ENCODE results near the gene CLPTM1L. TPM values are rescaled to one million over a fixed set of nuclear protein-coding genes. Genes with fewer than 3 reads are reported as not detected.

Gene CLPTM1L
- total RNA-seq, 4 donors from 2014 or later: 96.9 to 139 (median 126) TPM

DNA sequence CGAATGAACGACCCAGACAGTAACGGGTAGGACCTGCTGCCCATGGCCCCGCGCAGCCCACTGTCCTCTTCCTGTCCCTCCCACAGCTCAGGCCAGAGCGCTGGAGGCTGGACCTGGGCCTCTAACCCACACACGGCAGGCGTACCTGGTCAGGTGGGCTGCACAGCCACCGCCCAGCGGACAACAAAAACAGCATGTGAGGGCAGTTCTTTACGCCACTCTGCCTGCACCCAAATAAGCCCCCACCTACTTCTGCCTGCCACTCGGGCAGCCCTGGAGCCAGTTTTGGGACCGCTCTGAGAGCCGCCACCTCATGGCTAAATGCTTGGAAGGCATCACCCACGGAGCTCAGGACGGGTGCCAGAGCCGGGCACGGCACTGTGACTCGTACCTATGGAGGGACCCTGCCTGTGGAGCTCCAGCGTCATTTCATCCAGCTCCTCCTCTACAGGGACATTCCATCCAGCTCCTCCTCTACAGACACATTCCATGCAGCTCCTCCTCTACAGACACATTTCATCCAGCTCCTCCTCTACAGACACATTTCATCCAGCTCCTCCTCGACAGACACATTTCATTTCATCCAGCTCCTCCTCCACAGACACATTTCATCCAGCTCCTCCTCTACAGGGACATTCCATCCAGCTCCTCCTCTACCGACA is 18.9 kb downstream of the CLPTM1L start:
- no peak overlapping the region for H3K27ac ChIP-seq (replicated peaks in 1 of 4)
- H3K9me3 ChIP-seq: no peaks in the 10 kb centered on the region
- WGBS: 90% methylated on average over 21 of the region's 22 CpGs
- no peaks in the 10 kb centered on the region for H3K27me3 ChIP-seq
- intact Hi-C loops (cut with DNase I): no loop called here
- no peak overlapping the region for H3K4me3 ChIP-seq
- TF ChIP-seq POLR2AphosphoS5 (IDR thresholded peaks at IDR 0.05): no peak
- TF ChIP-seq EP300 (IDR thresholded peaks at IDR 0.05): no peak
- TF ChIP-seq, protein P1, sequence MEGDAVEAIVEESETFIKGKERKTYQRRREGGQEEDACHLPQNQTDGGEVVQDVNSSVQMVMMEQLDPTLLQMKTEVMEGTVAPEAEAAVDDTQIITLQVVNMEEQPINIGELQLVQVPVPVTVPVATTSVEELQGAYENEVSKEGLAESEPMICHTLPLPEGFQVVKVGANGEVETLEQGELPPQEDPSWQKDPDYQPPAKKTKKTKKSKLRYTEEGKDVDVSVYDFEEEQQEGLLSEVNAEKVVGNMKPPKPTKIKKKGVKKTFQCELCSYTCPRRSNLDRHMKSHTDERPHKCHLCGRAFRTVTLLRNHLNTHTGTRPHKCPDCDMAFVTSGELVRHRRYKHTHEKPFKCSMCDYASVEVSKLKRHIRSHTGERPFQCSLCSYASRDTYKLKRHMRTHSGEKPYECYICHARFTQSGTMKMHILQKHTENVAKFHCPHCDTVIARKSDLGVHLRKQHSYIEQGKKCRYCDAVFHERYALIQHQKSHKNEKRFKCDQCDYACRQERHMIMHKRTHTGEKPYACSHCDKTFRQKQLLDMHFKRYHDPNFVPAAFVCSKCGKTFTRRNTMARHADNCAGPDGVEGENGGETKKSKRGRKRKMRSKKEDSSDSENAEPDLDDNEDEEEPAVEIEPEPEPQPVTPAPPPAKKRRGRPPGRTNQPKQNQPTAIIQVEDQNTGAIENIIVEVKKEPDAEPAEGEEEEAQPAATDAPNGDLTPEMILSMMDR (IDR thresholded peaks at IDR 0.05): no peak
- TF ChIP-seq POLR2A (IDR thresholded peaks at IDR 0.05; ENCODE audit: low read depth): no peak
- peaks cover 0 to 23% (median 11%) of the 10 kb centered on the region in 4 donors for H3K4me1 ChIP-seq
- DNase-seq (ENCODE audit: extremely low spot score): no peak
- H3K36me3 ChIP-seq: peaks cover 54 to 73% (median 71%) of the 10 kb centered on the region in 4 donors

DNA sequence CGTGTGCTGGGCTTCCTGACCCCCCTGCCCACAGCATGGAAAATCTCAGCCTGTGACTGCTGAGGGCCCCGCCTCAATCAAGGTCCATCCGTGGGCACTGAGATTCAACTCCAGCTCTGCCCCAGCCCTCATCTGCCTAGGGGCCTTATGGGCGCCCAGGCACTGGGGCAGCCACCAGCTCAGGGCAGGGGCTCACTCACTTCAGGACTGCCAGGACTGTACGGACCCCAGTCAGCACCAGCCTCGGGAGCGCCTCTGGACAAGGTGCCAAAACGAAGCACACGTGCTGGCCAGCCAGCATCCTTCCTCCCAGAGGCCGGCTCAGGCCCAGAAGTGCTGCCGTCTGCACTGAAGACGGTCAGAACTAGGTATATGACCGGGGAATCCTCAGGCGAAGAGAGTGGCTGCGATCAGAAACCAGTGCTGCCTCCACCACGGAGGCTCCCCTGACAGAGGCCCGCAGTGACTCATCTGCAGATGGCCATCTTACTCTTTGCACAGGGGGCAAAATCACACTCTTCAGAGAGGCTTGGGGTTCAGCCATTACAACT is 19.6 kb downstream of the CLPTM1L start:
- Histone ChIP-seq H3K4me3 (no peak overlapping the region), H3K27me3 (no peaks in the 10 kb centered on the region), H3K36me3 (peaks cover 56 to 73% (median 71%) of the 10 kb centered on the region in 4 donors), H3K4me1 (peaks cover 0 to 23% (median 11%) of the 10 kb centered on the region in 4 donors), H3K9me3 (no peaks in the 10 kb centered on the region), H3K27ac (replicated peaks in 1 of 4) (no peak overlapping the region)
- TF ChIP-seq EP300 (IDR thresholded peaks at IDR 0.05): no peak
- no peak for TF ChIP-seq POLR2A (IDR thresholded peaks at IDR 0.05; ENCODE audit: low read depth)
- TF ChIP-seq, protein P1 (IDR thresholded peaks at IDR 0.05): no peak
- TF ChIP-seq POLR2AphosphoS5 (IDR thresholded peaks at IDR 0.05): no peak
- WGBS: 93% methylated on average over 13 of the region's 17 CpGs
- intact Hi-C loops (cut with DNase I): no loop called here
- DNase-seq (ENCODE audit: extremely low spot score): no peak

DNA sequence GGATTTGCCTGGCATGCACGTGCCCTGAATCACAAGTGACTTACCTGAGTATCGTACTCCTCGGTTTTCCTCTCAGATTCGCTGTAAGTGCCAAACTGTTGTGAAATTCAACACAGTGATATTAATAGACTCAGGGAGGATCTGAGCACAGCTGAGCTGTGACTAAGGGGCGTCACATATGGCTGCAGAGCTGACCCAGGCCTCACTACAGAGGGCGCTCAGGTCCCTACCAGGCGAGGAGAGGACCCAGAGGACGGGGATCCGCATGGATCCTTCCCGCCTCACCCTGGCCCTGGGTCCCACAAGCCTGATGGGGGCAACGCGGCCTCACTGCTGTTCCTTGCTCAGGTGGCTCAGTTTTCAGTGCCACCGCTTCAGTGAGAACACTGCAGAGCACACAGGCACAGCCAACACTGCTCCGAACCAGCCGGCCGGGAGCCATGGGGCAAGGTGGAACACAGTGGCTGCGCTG is 20.1 kb downstream of the CLPTM1L start:
- DNase-seq (ENCODE audit: extremely low spot score): no peak
- H3K27ac ChIP-seq (replicated peaks in 1 of 4): no peak overlapping the region
- 95% methylated on average over 4 of the region's 17 CpGs for WGBS
- TF ChIP-seq, protein P1 (IDR thresholded peaks at IDR 0.05): no peak
- TF ChIP-seq POLR2A (IDR thresholded peaks at IDR 0.05; ENCODE audit: low read depth) (no peak), POLR2AphosphoS5 (IDR thresholded peaks at IDR 0.05) (no peak), EP300 (IDR thresholded peaks at IDR 0.05) (no peak)
- H3K36me3 ChIP-seq: peaks cover 56 to 73% (median 71%) of the 10 kb centered on the region in 4 donors
- intact Hi-C loops (cut with DNase I): no loop called here
- H3K27me3 ChIP-seq: no peaks in the 10 kb centered on the region
- H3K9me3 ChIP-seq: no peaks in the 10 kb centered on the region
- H3K4me1 ChIP-seq: peaks cover 0 to 23% (median 11%) of the 10 kb centered on the region in 4 donors
- H3K4me3 ChIP-seq: no peak overlapping the region

DNA sequence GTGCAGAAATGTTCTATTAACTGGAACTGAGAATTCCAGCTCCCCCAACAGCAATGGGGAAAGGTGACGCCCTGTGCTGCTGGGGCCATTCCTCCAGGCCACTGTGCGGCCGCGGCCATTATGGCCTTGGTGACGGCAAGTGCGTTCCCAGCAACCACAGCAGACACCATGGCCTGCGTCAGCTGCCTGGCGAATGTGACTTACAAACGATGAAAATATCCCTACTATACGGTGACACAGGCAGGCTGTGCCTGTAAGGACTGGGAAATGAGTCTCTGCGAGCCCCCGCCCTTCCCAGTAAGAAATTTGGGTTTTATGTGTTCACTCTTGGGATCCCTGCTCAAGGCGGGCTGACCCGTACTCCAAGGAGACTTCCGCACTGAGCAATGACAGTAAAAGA is 20.6 kb downstream of the CLPTM1L start:
- TF ChIP-seq EP300 (IDR thresholded peaks at IDR 0.05): no peak
- TF ChIP-seq POLR2AphosphoS5 (IDR thresholded peaks at IDR 0.05): no peak
- TF ChIP-seq, protein P1 (IDR thresholded peaks at IDR 0.05): no peak
- no peak for TF ChIP-seq POLR2A (IDR thresholded peaks at IDR 0.05; ENCODE audit: low read depth)
- intact Hi-C loops (cut with DNase I): no loop called here
- H3K27ac ChIP-seq (replicated peaks in 1 of 4): no peak overlapping the region
- no peak for DNase-seq (ENCODE audit: extremely low spot score)
- no peak overlapping the region for H3K4me3 ChIP-seq
- no peaks in the 10 kb centered on the region for H3K9me3 ChIP-seq
- no peaks in the 10 kb centered on the region for H3K27me3 ChIP-seq
- H3K36me3 ChIP-seq: peaks cover 60 to 74% (median 73%) of the 10 kb centered on the region in 4 donors
- WGBS: 94% methylated on average over 15 of the region's 15 CpGs
- H3K4me1 ChIP-seq: peaks cover 0 to 23% (median 11%) of the 10 kb centered on the region in 4 donors
